Measurements from ENCODE around the gene FAM174C. TPM values are rescaled to one million over a fixed set of nuclear protein-coding genes. Genes with fewer than 3 reads are reported as not detected.

The FAM174C gene
- polyA plus RNA-seq (ENCODE audit: insufficient read length), result 16.2 TPM
- long read RNA-seq, donor 1, transcript C19orf24-201 (3 exons, 983 nt), result major isoform, 20 of 38 reads
- long read RNA-seq, donor 1, partial matches to known transcripts, result 16 of 38 reads
- long read RNA-seq, donor 1, other reads (novel, unspliced or antisense), result 0 of 38 reads
- long read RNA-seq, donor 2, transcript C19orf24-201 (3 exons, 983 nt), result major isoform, 14 of 26 reads
- long read RNA-seq, donor 2, partial matches to known transcripts, result 10 of 26 reads
- long read RNA-seq, donor 2, other reads (novel, unspliced or antisense), result 0 of 26 reads
- long read RNA-seq, donor 3, transcript C19orf24-201 (3 exons, 983 nt), result major isoform, 9 of 9 reads
- long read RNA-seq, donor 3, partial matches to known transcripts, result 0 of 9 reads
- long read RNA-seq, donor 3, other reads (novel, unspliced or antisense), result 0 of 9 reads
- long read RNA-seq, donor 4, partial matches to known transcripts, result 0 of 7 reads
- long read RNA-seq, donor 4, other reads (novel, unspliced or antisense), result 0 of 7 reads
- long read RNA-seq, donor 5, transcript C19orf24-201 (3 exons, 983 nt), result major isoform, 29 of 33 reads
- long read RNA-seq, donor 5, partial matches to known transcripts, result 0 of 33 reads
- long read RNA-seq, donor 5, other reads (novel, unspliced or antisense), result 0 of 33 reads
- long read RNA-seq, donor 6, transcript C19orf24-201 (3 exons, 983 nt), result major isoform, 11 of 24 reads
- long read RNA-seq, donor 6, partial matches to known transcripts, result 12 of 24 reads
- long read RNA-seq, donor 6, other reads (novel, unspliced or antisense), result 0 of 24 reads
- long read RNA-seq, donor 7, transcript C19orf24-201 (3 exons, 983 nt), result major isoform, 26 of 31 reads
- long read RNA-seq, donor 7, partial matches to known transcripts, result 0 of 31 reads
- long read RNA-seq, donor 7, other reads (novel, unspliced or antisense), result 0 of 31 reads
- long read RNA-seq, donor 8, transcript C19orf24-201 (3 exons, 983 nt), result major isoform, 7 of 7 reads
- long read RNA-seq, donor 8, partial matches to known transcripts, result 0 of 7 reads
- long read RNA-seq, donor 8, other reads (novel, unspliced or antisense), result 0 of 7 reads

DNA sequence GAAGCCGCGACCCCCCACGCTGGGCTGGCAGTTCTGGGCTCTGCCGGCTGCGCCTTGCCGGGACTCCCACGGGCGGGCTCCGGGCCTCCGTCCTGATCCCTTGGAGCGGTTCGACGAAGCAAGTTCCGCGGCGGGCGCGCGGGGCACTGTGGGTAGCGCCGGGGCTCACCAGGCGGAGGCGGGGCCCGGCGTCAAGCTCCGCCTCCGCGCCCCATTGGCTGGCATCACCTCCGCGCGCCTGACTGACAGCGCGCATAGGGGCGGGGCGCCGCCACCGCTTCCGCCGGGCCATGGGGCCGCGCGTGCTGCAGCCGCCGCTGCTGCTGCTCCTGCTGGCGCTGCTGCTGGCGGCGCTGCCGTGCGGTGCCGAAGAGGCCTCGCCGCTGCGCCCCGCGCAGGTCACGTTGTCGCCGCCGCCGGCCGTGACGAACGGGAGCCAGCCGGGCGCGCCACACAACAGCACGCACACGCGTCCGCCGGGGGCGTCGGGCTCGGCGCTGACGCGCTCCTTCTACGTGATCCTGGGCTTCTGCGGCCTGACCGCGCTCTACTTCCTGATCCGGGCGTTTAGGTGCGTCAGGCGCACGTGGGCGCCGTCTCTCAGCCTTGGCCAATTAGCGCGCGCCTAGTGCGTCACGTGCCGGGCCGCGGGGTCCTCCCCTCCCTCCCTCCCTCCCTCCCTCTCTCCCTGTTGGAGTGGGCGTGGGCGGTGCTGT, at the start of gene FAM174C:
FAM174C (plus strand) TSS at position 271 of the 716 bp plus-strand sequence; CDS start at position 291, 20 bp downstream.
- DNase-seq, result peak; percentile 92

DNA sequence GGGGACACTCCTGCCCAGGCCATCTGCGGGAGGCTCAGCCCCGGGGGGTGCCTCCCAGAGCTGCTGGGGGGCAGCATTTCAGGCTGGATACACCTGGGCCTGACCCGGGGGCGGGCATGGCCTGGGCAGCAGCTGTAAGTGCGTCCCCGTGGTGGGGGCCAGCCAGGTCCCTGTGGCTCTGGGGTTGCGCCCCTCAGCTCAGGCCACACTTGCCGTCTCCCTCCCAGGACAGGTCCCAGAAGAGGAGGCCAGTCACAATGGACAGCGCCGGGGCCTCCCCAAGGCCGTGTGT, 49.2 kb upstream of the FAM174C start:
- DNase-seq, result no peak

- no peak for DNase-seq
Measured at GRCh38 chr19:1226522-1227303, 48.6 kb upstream of the FAM174C start.

GRCh38 chr19:1227304-1228054, 47.9 kb upstream of the FAM174C start:
- DNase-seq, result no peak

GRCh38 chr19:1228161-1228957, 47.0 kb upstream of the FAM174C start:
- DNase-seq, result no peak

GRCh38 chr19:1229056-1229923, 46.0 kb upstream of the FAM174C start:
- DNase-seq, result no peak

- DNase-seq, result no peak
Measured at GRCh38 chr19:1229924-1230782, 45.2 kb upstream of the FAM174C start.

DNA sequence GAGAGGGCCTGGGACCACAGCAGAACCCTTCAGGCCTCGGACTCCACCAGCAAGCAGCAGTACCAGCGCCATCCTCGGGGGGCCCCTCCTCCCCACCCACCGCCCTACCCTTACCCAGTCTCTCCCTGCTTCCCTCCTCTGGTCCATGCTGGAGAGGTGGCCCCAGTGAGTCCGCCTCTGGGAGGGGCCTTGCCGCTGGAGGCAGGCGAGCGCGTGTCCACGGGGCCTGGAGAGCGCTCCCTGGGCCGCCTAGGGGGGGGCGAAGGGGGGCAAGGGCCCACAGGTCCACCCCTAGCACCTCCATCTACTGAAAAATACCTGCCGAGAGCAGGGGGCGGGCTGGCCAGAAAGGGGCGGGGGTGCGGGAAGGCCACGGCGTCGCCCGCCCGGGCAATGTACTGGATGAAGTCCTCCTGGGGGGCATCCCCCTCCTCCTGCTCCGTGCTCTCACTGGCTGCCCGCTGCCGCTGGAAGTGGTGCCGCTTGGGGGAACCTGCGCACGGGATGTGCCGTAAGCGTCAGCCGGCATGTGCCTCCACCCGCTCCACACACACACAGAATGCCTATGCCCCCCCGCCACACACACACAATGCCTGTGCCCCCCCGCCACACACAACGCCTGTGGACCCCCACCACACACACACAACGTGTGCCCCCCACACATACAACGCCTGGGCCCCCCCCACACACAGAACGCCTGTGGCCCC, 44.4 kb upstream of the FAM174C start:
- no peak for DNase-seq

- no peak for DNase-seq
Measured at GRCh38 chr19:1231729-1232637, 43.3 kb upstream of the FAM174C start.

GRCh38 chr19:1232652-1233072, 42.7 kb upstream of the FAM174C start:
- no peak for DNase-seq

GRCh38 chr19:1233115-1233667, 42.1 kb upstream of the FAM174C start:
- DNase-seq, result no peak

GRCh38 chr19:1234051-1234954, 41.0 kb upstream of the FAM174C start:
- no peak for DNase-seq

DNA sequence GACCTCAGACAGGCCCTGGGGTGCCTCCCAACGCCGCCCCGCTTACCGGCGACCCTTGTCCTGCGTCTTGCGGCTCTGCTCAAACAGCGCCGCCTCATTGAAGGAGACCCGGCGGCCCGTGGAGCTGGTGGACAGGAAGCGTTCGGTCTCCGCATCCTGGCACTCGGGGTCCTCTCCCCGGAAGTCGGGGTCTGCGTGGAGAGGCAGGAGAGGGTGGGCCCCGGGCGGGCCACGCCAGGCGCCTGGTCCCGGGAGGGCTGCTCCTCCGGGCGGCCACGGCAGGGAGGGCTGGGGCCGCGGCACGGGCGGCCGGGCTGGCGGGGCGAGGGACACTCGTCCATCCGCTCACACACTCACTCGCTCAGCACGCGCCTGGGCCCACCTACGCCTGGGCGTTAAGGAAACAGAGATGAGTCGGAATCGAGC, 40.4 kb upstream of the FAM174C start:
- DNase-seq, result no peak
